Activated CD8-positive, alpha-beta T cell treated with anti-CD3 and anti-CD28 coated beads for 36 hours (primary cell): ENCODE data around the gene RBM5. TPM values are rescaled to one million over a fixed set of nuclear protein-coding genes. Genes with fewer than 3 reads are reported as not detected.

Experiments
- ATAC-seq: fragments of 200-7000 bp; cut with Tn5 transposase; one replicate; pipeline ENCODE4 v1.10.0; 2021; ENCODE audit warnings: mild to moderate bottlenecking, moderate library complexity
- CTCF ChIA-PET: fragments of 350-600 bp; sonication (Branson Sonifier 250); formaldehyde crosslinking; loops from one replicate; lab custom pipeline; 2021; ENCODE audit warnings: antibody characterized with exemption; lab: Charles Lee
- POLR2A ChIA-PET: fragments of 350-600 bp; sonication (Branson Sonifier 250); formaldehyde crosslinking; loops from one replicate; lab custom pipeline; 2021; ENCODE audit warnings: antibody characterized with exemption; lab: Charles Lee
- DNase-seq: peaks from one replicate; pipeline ENCODE4 v3.0.0-alpha.2; 2020
- H3K27ac Mint-ChIP-seq: one replicate; pipeline ENCODE4 v1.8.0; 2021; ENCODE audit warnings: mild to moderate bottlenecking, mixed read lengths
- H3K27me3 Mint-ChIP-seq: one replicate; pipeline ENCODE4 v1.8.0; 2021; ENCODE audit warnings: mixed read lengths
- H3K36me3 Mint-ChIP-seq: one replicate; pipeline ENCODE4 v1.8.0; 2021; ENCODE audit warnings: low read depth, mixed read lengths
- H3K4me1 Mint-ChIP-seq: one replicate; pipeline ENCODE4 v1.8.0; 2021; ENCODE audit warnings: low read depth, mixed read lengths
- H3K4me3 Mint-ChIP-seq: one replicate; pipeline ENCODE4 v1.8.0; 2021; ENCODE audit warnings: mild to moderate bottlenecking, moderate library complexity, mixed read lengths
- H3K9me3 Mint-ChIP-seq: one replicate; pipeline ENCODE4 v1.8.0; 2021; ENCODE audit warnings: mixed read lengths
- intact Hi-C: fragments of 100-400 bp; cut with micrococcal nuclease; formaldehyde crosslinking; loops from one replicate; pipeline ENCODE4 v1.10.0; 2022
- total RNA-seq, 2 experiments: library from RNA; stranded (reverse); gene quantifications; one replicate each; pipeline ENCODE4 v1.2.3, GENCODE V29; 2021
- TF ChIP-seq, protein P1 (sequence below): fragments of 200-600 bp; IDR thresholded peaks from one replicate; pipeline ENCODE4 v1.8.0; 2022; ENCODE audit warnings: antibody characterized with exemption, mild to moderate bottlenecking

RBM5 gene
- total RNA-seq, 2 experiments from 2014 or later = 103 to 106 TPM

DNA sequence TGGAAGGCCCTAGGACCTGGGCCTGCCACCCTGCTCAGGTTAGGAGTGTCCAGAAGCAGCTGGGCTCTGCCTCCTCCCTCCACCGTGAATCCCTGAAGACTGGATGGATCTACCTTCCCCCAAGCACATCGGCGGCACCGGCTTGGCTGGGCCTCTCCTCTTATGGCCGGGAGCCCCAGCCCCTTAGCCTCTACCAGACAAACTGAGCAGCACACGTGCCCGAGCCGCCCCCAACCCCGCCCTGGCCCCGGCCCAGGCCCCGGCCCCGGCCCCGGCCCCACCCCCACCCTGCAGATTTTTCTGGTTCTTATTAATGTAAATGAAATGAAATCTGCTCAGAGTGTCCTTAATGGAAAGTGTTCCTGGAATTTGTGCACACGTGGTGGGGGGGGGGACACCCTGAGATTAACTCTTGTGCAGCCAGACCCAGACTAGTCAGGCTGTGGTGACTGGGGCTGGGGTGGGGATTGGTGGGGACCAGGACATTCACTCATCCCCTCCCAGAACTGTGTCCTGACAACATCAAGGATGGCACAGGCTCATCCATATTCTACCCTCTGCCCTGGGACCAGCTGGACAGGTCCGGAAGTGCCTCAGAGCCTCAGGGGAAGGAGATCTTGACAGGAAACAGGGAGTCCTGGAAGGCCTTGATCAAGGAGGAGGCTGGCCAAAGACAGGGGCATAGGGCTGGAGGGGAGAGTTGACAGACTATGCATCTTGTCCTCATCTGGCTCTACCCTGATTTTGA is 35.5 kb downstream of the RBM5 start:
- Mint-ChIP-seq H3K9me3 (no peaks in the 10 kb centered on the region), H3K4me1 (no peaks in the 10 kb centered on the region), H3K27me3 (no peaks in the 10 kb centered on the region), H3K4me3 (no peak overlapping the region), H3K27ac (no peak overlapping the region), H3K36me3 (no peaks in the 10 kb centered on the region)
- CTCF ChIA-PET = interaction anchor here (6.4 kb wide), 1 partner anchor 67 kb away, joined by 30 read pairs; the partner anchor contains the start of gene GNAT1
- POLR2A ChIA-PET = interaction anchor here (0.7 kb wide), 1 partner anchor 58 kb away, joined by 3 read pairs; no protein-coding TSS in a partner anchor
- TF ChIP-seq, protein P1, sequence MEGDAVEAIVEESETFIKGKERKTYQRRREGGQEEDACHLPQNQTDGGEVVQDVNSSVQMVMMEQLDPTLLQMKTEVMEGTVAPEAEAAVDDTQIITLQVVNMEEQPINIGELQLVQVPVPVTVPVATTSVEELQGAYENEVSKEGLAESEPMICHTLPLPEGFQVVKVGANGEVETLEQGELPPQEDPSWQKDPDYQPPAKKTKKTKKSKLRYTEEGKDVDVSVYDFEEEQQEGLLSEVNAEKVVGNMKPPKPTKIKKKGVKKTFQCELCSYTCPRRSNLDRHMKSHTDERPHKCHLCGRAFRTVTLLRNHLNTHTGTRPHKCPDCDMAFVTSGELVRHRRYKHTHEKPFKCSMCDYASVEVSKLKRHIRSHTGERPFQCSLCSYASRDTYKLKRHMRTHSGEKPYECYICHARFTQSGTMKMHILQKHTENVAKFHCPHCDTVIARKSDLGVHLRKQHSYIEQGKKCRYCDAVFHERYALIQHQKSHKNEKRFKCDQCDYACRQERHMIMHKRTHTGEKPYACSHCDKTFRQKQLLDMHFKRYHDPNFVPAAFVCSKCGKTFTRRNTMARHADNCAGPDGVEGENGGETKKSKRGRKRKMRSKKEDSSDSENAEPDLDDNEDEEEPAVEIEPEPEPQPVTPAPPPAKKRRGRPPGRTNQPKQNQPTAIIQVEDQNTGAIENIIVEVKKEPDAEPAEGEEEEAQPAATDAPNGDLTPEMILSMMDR = no peak
- DNase-seq = no peak
- ATAC-seq = no peak
- intact Hi-C loops = no loop called here

DNA sequence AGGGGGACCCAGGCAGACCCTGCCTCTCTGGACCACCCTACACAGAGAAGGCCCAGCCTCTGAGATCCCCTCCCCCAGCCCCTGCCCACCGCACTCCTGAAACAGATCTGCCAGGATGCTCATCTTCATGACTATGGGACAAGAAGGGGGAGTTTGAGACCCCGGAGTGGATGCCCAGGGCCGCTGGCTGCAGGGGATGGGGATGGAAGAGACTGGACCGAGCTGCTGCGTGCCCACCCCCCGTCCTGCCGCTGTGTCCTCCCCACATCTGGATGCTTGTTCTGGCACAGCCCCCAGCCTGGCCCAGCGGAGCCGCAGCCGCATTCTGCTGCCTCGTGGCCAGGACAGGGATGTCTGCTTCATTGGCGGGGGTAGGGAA is 36.1 kb downstream of the RBM5 start:
- POLR2A ChIA-PET = no interaction called here
- intact Hi-C loops = no loop called here
- H3K4me1 Mint-ChIP-seq = no peaks in the 10 kb centered on the region
- H3K4me3 Mint-ChIP-seq = no peak overlapping the region
- H3K9me3 Mint-ChIP-seq = no peaks in the 10 kb centered on the region
- H3K27me3 Mint-ChIP-seq = no peaks in the 10 kb centered on the region
- CTCF ChIA-PET = interaction anchor here (6.4 kb wide), 1 partner anchor 67 kb away, joined by 30 read pairs; the partner anchor contains the start of gene GNAT1
- TF ChIP-seq, protein P1 = no peak
- H3K36me3 Mint-ChIP-seq = no peaks in the 10 kb centered on the region
- no peak for ATAC-seq
- no peak for DNase-seq
- no peak overlapping the region for H3K27ac Mint-ChIP-seq

DNA sequence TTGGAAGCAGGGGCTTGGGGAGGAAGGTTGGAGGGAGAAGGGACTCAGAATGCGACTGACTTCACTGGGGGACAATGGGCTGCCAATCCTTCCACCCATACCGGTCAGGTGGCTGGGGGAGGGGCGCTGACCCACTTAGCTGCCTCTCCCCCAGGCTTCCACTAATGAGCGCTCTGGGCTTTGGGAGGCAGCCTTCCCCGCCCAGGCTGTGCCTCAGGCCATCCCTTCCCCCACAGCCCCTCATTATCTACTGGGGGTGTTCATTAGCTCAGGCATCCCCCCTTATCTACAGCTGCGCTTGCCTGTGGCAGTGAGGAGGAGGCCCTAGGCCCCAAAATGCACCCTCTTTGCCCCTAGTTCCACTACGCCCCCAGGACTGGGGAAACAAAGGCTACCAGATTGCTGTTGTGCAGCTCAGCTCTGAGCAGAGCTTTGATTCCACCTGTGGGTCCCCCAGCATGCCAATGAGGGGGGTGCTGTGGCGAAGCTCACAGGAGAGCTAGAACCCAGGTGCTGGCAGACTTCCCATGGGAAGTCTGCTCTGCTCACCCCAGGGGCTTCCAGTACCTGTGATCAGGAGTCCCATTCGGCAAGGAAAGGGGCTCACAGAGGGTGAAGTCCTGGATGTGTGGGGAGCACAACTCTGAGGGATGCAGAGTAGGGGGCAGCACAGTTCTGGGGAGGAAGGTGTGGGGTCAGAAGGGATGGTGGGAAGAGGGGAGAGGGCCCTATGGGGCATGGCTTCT is 37.0 kb downstream of the RBM5 start:
- CTCF ChIA-PET = interaction anchor here (6.4 kb wide), 1 partner anchor 66 kb away, joined by 30 read pairs; the partner anchor contains the start of gene GNAT1
- TF ChIP-seq, protein P1 = no peak

DNA sequence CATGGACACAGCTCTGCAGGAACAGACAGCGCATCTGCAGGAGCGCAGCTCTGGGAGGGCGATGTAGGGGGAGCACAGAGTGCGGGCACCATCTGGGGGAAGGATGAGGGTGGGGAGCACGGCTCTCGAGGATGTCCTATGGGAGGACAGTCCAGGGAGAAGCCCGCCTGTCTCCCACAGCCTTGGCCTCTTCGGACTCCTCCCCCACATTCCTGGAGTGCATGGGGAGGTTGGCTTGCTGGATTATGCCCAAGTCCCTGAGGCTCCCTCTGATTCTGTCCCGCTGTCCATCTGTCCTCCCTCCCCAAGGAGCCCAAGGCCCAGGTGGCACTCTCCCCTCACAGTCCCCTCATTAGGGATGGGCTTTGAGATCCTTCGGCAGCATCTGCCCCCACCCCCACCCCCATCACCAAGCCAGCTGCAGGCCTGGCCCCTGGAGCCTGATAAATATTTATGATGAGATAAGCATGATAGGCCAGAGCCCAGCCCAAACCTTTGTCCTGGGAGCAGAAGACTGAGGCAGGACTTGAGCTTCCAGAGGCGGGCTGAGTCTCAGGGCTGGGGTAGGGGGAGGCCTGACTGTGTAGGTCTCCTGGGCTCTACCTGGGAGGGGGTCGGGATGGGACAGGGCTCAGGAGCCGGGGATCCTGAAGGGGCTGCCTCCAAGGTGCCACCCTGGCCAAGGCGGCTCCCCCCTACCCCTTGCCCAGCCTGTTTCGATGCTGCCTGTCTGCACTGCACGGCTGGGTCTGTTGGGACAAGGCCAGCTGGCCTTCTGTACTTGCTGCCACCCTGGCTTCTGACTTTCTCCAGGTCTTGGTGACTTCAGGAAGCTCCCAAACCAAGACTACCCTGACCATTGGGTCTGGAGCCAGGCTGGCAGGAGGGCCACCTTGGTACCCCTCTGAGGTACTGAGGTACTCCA is 37.8 kb downstream of the RBM5 start:
- ChIA-PET CTCF (interaction anchor here (0.7 to 6.4 kb wide), 2 partner anchors 65 to 66 kb away, joined by 3 to 30 read pairs; partner anchors contain the start of gene GNAT1), POLR2A (no interaction called here)
- Mint-ChIP-seq H3K27ac (no peak overlapping the region), H3K4me3 (no peak overlapping the region), H3K4me1 (no peaks in the 10 kb centered on the region), H3K27me3 (no peaks in the 10 kb centered on the region), H3K9me3 (no peaks in the 10 kb centered on the region), H3K36me3 (no peaks in the 10 kb centered on the region)
- DNase-seq (no peak), ATAC-seq (no peak)
- intact Hi-C loops = no loop called here
- TF ChIP-seq, protein P1 = no peak

More for the DNA sequence above, 37.0 kb downstream of the RBM5 start:
- no peaks in the 10 kb centered on the region for H3K36me3 Mint-ChIP-seq
- ATAC-seq (no peak), DNase-seq (no peak)
- H3K4me3 Mint-ChIP-seq = no peak overlapping the region
- no peaks in the 10 kb centered on the region for H3K9me3 Mint-ChIP-seq
- H3K27ac Mint-ChIP-seq = no peak overlapping the region
- POLR2A ChIA-PET = no interaction called here
- intact Hi-C loops = no loop called here
- no peaks in the 10 kb centered on the region for H3K27me3 Mint-ChIP-seq
- no peaks in the 10 kb centered on the region for H3K4me1 Mint-ChIP-seq
